WTC11 (cell line): ENCODE measurements around the gene NEDD4L. TPM values are rescaled to one million over a fixed set of nuclear protein-coding genes. Genes with fewer than 3 reads are reported as not detected.

Experiments used
- ATAC-seq: fragments of 200-7000 bp; cut with Tn5 transposase; 2 replicates; pipeline ENCODE4 v1.10.0; 2021; ENCODE audit warnings: mild to moderate bottlenecking, moderate library complexity
- CTCF ChIA-PET: fragments of 300-600 bp; sonication (Branson Sonifier 250); formaldehyde crosslinking; loops from one replicate; lab custom pipeline; 2021; ENCODE audit warnings: antibody characterized with exemption; lab: Charles Lee
- POLR2A ChIA-PET: fragments of 350-600 bp; sonication (Branson Sonifier 250); formaldehyde crosslinking; loops from one replicate; lab custom pipeline; 2021; ENCODE audit warnings: antibody characterized with exemption; lab: Charles Lee
- DNase-seq: peaks from one replicate; pipeline ENCODE4 v3.0.0; 2021; ENCODE audit warnings: low spot score
- H3K27ac Mint-ChIP-seq: 2 replicates; pipeline ENCODE4 v1.8.0; 2021; ENCODE audit warnings: mixed read lengths
- H3K27me3 Mint-ChIP-seq: 2 replicates; pipeline ENCODE4 v1.8.0; 2021; ENCODE audit warnings: low read depth, mild to moderate bottlenecking, moderate library complexity, mixed read lengths
- H3K36me3 Mint-ChIP-seq: 2 replicates; pipeline ENCODE4 v1.8.0; 2021; ENCODE audit warnings: mixed read lengths
- H3K4me1 Mint-ChIP-seq: 2 replicates; pipeline ENCODE4 v1.8.0; 2022; ENCODE audit warnings: mixed read lengths
- H3K4me3 Mint-ChIP-seq: 2 replicates; pipeline ENCODE4 v1.8.0; 2021; ENCODE audit warnings: mild to moderate bottlenecking, moderate library complexity, mixed read lengths
- H3K9me3 Mint-ChIP-seq: 2 replicates; pipeline ENCODE4 v1.8.0; 2021; ENCODE audit warnings: mixed read lengths
- AFF4 ChIP-seq: sonication (generic); formaldehyde crosslinking; IDR thresholded peaks from 2 replicates; pipeline ENCODE4 v1.8.1; 2023; ENCODE audit warnings: mild to moderate bottlenecking, missing genetic modification reagents, borderline replicate concordance
- AR ChIP-seq: fragments of 250-450 bp; sonication (Bioruptor Pico); IDR thresholded peaks from 2 replicates; pipeline ENCODE4 v1.9.0; 2021; ENCODE audit warnings: mild to moderate bottlenecking
- CTCF ChIP-seq: fragments of 200-600 bp; IDR thresholded peaks from 2 replicates; pipeline ENCODE4 v1.8.0; 2022; ENCODE audit warnings: antibody characterized with exemption
- E2F5 ChIP-seq: sonication (generic); formaldehyde crosslinking; IDR thresholded peaks from 2 replicates; pipeline ENCODE4 v1.8.1; 2022; ENCODE audit warnings: mild to moderate bottlenecking, moderate library complexity, missing genetic modification reagents
- ELF4 ChIP-seq: sonication (generic); formaldehyde crosslinking; IDR thresholded peaks from 2 replicates; pipeline ENCODE4 v1.8.1; 2022; ENCODE audit warnings: low read depth, mild to moderate bottlenecking, moderate library complexity, missing genetic modification reagents
- EMX1 ChIP-seq: fragments of 250-450 bp; sonication (Bioruptor Pico); IDR thresholded peaks from 2 replicates; pipeline ENCODE4 v1.8.0; 2021; ENCODE audit warnings: mild to moderate bottlenecking
- MYBL2 ChIP-seq: sonication (generic); formaldehyde crosslinking; IDR thresholded peaks from 2 replicates; pipeline ENCODE4 v1.8.1; 2023; ENCODE audit warnings: mild to moderate bottlenecking, moderate library complexity, missing genetic modification reagents
- NFATC4 ChIP-seq: fragments of 250-450 bp; sonication (Bioruptor Pico); IDR thresholded peaks from 2 replicates; pipeline ENCODE4 v1.9.0; 2021; ENCODE audit warnings: mild to moderate bottlenecking
- NFE2L1 ChIP-seq: sonication (generic); formaldehyde crosslinking; IDR thresholded peaks from 2 replicates; pipeline ENCODE4 v1.8.1; 2023; ENCODE audit warnings: missing genetic modification reagents
- NR1H2 ChIP-seq: sonication (generic); formaldehyde crosslinking; IDR thresholded peaks from 2 replicates; pipeline ENCODE4 v1.9.0; 2021; ENCODE audit warnings: mild to moderate bottlenecking, moderate library complexity, missing genetic modification reagents
- NR2C2 ChIP-seq: sonication (generic); formaldehyde crosslinking; IDR thresholded peaks from 2 replicates; pipeline ENCODE4 v1.8.0; 2022; ENCODE audit warnings: mild to moderate bottlenecking, missing genetic modification reagents
- NR3C1 ChIP-seq: sonication (generic); formaldehyde crosslinking; conservative IDR thresholded peaks from 2 replicates; pipeline ENCODE4 v1.8.1; 2023; ENCODE audit warnings: low read depth, mild to moderate bottlenecking, missing genetic modification reagents
- USF2 ChIP-seq: sonication (generic); formaldehyde crosslinking; IDR thresholded peaks from 2 replicates; pipeline ENCODE4 v1.8.1; 2023; ENCODE audit warnings: mild to moderate bottlenecking, missing genetic modification reagents, moderate library complexity
- ZNF317 ChIP-seq: sonication (generic); formaldehyde crosslinking; IDR thresholded peaks from 2 replicates; pipeline ENCODE4 v1.8.1; 2023; ENCODE audit warnings: low read depth, mild to moderate bottlenecking, moderate library complexity, missing genetic modification reagents, borderline replicate concordance
- ZNF396 ChIP-seq: fragments of 250-450 bp; sonication (Bioruptor Pico); IDR thresholded peaks from 2 replicates; pipeline ENCODE4 v1.8.0; 2021; ENCODE audit warnings: mild to moderate bottlenecking, moderate library complexity, borderline replicate concordance
- ZNF532 ChIP-seq: fragments of 250-450 bp; sonication (Bioruptor Pico); IDR thresholded peaks from 2 replicates; pipeline ENCODE4 v1.9.0; 2021; ENCODE audit warnings: mild to moderate bottlenecking, borderline replicate concordance
- total RNA-seq: library from RNA; stranded (reverse); gene quantifications from 3 replicates; pipeline ENCODE4 v1.2.3, GENCODE V29; 2021

The NEDD4L gene
- total RNA-seq, 1 experiment from 2014 or later = 88.0 TPM

- no peak for TF ChIP-seq AFF4 (CRISPR knock-in tag)
- TF ChIP-seq NR1H2 = no peak
- TF ChIP-seq USF2 = no peak
- TF ChIP-seq ELF4 (CRISPR knock-in tag) = no peak
- no peak for TF ChIP-seq ZNF396 (CRISPR knock-in tag)
- TF ChIP-seq NR2C2 = no peak
- no peak for TF ChIP-seq ZNF317 (CRISPR knock-in tag)
- TF ChIP-seq EMX1 = no peak
- TF ChIP-seq, all 79 proteins: peak for 0
Observed at GRCh38 chr18:58355243-58355642, 311.2 kb downstream of the NEDD4L start (continued).

GRCh38 chr18:58359218-58359617 lies 315.2 kb downstream of the NEDD4L start:
- Mint-ChIP-seq H3K4me3 (no peak overlapping the region), H3K9me3 (no peaks in the 10 kb centered on the region), H3K4me1 (peaks cover 51% of the 10 kb centered on the region), H3K27me3 (no peaks in the 10 kb centered on the region), H3K27ac (peak overlapping the region; percentile 39; the same call in 1 of the 2 replicates), H3K36me3 (peaks cover 18% of the 10 kb centered on the region)
- DNase-seq (no peak), ATAC-seq (no peak)
- CTCF ChIA-PET = no interaction called here
- POLR2A ChIA-PET = no interaction called here
- TF ChIP-seq NR3C1 (CRISPR knock-in tag) (no peak), AR (CRISPR knock-in tag) (no peak), CTCF (no peak), E2F5 (CRISPR knock-in tag) (no peak)

- TF ChIP-seq ZNF317 (CRISPR knock-in tag) = no peak
- no peak for TF ChIP-seq NFE2L1 (CRISPR knock-in tag)
- no peak for TF ChIP-seq ZNF532
- TF ChIP-seq E2F5 (CRISPR knock-in tag) = no peak
- no peak for TF ChIP-seq MYBL2 (CRISPR knock-in tag)
- TF ChIP-seq NFATC4 (CRISPR knock-in tag) = no peak
- DNase-seq = no peak
- Mint-ChIP-seq H3K9me3 (no peaks in the 10 kb centered on the region), H3K4me1 (peaks cover 47% of the 10 kb centered on the region), H3K27ac (no peak overlapping the region; the same call in 1 of the 2 replicates), H3K36me3 (peaks cover 21% of the 10 kb centered on the region), H3K4me3 (no peak overlapping the region), H3K27me3 (no peaks in the 10 kb centered on the region)
- CTCF ChIA-PET = interaction anchor here (1.9 kb wide), 1 partner anchor 15 kb away, joined by 4 read pairs; no protein-coding TSS in a partner anchor
- no peak for ATAC-seq
- POLR2A ChIA-PET = no interaction called here
Observed at GRCh38 chr18:58359620-58360019, 315.6 kb downstream of the NEDD4L start.
